Eye (tissue), 1 donor: ENCODE measurements around the gene ATF6.
"Not testable (repeated sequence)": the region's sequence is repeated elsewhere in the genome, so short reads cannot be mapped to it uniquely, and the experiment has no call there.

Experiments used
- DNase-seq: peaks from one replicate; pipeline ENCODE4 v3.0.0-alpha.2; 2015

The ATF6 gene, protein sequence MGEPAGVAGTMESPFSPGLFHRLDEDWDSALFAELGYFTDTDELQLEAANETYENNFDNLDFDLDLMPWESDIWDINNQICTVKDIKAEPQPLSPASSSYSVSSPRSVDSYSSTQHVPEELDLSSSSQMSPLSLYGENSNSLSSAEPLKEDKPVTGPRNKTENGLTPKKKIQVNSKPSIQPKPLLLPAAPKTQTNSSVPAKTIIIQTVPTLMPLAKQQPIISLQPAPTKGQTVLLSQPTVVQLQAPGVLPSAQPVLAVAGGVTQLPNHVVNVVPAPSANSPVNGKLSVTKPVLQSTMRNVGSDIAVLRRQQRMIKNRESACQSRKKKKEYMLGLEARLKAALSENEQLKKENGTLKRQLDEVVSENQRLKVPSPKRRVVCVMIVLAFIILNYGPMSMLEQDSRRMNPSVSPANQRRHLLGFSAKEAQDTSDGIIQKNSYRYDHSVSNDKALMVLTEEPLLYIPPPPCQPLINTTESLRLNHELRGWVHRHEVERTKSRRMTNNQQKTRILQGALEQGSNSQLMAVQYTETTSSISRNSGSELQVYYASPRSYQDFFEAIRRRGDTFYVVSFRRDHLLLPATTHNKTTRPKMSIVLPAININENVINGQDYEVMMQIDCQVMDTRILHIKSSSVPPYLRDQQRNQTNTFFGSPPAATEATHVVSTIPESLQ

DNA sequence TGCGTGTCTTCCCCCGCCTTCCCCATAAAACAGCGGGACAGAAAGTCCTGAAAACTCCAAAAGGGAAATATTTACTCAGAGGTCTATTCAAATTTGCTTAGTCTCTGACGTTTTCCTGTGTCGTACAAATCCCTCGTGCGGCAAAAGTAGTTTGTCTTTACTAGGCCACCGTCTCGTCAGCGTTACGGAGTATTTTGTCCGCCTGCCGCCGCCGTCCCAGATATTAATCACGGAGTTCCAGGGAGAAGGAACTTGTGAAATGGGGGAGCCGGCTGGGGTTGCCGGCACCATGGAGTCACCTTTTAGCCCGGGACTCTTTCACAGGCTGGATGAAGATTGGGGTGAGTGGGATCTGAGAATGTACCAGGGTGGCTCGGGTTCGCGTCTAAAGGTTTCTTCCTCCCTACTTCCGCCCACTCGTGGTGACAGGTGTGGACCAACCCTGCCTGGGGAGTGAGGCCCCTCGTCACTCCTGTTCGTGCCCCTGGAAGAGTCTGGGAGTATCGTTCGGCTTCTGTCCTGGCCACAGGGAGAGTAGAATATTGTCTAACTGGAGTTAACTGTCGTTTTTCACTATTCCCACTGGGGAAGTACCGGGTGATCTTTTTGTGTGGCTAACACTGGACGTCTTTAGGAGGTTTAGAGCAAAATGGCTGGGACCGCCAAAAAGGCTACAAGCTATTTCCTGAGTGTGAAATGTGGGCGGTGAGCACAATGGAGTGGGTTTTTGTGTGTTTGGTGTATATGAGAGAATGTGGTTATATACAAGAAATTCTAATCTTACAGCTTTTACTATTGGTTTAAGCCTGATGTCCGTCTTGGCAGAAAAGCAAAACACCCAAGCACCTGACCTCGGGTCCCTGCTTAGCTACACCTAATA, at the start of gene ATF6:
ATF6 (plus strand) TSS at position 219 of the 880 bp plus-strand sequence; CDS start at position 260, 41 bp downstream.
- peak; percentile 96 for DNase-seq

DNA sequence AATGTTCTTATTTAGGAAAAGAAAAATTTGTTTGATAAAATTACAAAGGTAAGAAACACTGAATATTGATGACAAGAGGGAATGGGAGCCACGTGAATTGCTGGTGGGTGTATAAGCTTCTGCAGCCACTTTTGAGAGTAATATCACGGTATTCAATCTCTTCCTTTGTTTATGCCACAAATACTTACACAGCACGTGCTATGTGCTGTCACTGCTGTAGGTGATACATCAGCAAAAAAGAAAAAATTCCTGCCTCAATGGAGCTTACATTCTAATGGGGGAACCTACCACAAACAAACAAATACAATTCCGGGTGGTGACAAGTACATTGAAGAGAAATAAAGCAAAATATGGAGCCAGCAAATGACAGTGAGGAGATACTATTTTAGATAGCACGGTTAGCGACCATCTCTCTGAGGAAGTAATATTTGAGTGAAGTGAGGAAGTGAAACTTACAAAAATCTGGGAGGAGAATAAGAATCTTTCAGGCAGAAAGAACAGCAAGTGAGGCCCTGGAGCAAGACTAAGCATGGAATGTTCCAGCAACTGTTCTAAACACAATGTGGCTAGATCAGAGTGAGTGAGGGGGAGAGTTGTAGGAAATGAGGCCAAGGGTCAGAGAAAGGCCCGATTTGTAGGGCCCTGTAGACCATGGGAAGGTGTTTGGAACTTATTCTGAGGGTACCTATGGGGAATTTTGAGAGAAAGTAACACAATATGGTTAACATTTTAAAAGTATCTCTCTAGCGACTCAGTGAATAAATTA, 47.4 kb upstream of the ATF6 start:
- no peak for DNase-seq

DNA sequence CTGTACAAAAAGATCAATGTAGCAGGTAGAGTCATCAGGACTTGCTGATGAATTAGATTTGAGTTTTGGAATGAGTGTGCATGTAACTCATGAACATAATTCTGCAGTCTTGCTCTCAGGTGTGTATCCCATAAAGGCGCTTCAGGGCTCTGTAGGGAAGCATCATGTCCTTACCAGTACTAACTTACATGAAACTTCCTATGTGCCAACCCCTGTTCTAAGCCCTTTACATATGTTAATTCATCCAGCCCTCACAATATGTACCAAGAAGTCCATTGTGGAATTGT, 46.9 kb upstream of the ATF6 start:
- no peak for DNase-seq

DNA sequence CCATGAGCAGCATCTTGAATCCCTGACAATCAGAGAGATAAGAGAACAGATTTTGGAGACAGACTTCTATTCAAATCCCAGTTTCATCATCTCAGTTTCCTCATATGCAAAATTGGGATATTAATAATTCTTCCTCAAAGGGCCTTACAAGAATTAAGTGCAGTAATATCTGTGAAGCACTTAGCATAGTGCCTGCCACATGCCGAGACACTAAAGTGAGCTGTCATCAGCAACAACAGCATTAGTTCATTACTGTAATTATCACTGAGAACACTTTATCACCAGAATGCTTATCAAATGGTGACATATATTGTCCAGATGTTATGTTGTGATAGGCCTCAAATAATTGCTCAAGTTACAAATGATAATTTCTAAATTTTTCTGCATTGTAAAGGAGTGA, 45.7 kb upstream of the ATF6 start:
- DNase-seq, result no peak

DNA sequence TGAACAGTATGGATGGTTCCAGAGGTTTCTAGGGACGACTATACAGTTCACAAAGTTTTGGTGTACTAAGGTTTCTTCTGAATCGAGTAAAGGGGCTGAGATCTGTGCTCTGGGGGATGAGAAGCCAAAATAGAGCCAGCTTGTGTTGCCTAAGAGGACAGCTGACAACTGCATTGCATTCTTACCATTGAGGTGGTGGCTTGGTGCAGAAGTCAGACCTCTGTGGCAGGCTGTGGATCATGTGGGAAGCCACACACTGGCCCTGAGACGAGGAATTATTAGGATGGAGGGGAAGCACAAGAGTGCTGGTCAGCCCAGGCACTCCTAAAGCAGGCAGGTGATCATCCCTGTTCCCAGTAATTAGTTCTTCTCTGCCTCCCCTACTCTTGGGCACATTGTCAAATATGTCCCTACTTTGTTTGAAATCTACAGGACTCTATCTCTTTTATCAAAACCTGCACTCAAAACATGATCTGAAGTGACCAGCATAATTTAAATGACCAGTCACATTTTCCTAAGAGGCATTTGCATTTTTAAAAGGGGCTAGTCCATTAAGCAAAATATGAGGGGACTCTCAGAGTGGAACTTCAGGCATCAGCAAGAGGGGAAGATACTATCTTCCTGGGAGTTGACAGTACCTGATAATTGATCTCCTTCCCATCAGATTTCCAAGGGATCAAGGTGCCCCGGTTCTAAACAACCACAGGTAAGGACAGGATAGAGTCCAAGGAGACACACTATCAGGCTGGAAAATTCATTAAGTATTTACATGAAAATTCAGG, 45.0 kb upstream of the ATF6 start, which contains the start of gene FCRLB:
FCRLB (plus strand) TSS at position 589 of the 782 bp plus-strand sequence. CDS start 1,129 bp downstream, outside the sequence.
- DNase-seq, result no peak

DNA sequence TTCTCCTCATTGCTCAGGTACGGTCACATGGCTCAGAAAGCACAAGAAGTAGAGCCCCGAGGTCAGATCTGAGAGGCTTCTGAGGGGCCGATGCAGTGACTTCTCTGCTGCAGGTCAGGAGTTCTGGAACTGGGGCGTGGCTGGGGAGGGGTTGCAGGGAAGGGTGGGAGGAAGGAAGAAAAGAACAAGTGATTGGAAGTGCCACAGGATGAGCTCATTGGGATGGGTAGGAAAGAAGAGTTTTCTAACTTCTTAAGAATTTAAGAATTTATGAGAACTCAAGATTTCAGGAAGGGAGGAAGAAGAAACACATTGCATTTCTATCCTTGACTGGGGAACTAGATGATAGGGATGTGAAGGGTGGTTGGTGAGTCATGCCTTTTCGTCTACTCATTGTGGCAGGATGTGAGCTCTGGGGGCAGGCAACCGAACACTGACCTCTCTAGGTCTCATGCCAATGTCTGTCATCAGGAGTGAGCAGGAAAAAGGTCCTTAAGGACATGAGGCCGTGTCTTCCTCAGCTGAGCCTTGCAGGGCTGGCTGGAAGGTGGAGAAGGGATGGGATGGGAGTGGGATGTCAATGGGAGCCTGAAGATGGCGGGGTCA, 44.3 kb upstream of the ATF6 start:
- DNase-seq, result no peak

DNA sequence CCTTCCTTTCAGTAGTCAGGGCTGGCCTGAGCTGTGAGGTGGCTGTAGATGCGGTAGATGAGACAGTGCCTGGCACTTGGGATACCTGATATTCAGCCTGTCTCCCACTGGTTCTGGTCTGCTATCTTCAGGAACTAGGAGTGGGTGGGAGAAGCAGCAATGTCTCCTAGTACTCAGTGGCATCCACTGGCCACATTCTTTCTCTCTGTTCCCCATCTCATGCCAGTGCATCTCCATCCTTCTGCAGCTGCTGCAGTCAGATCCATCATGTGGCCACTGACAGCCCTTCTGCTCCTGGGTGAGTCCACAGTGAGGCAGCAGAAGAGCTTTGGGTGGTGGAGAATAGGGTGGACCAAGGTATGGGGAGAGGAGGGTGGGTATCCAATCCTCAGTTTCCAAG, 43.7 kb upstream of the ATF6 start:
- DNase-seq, result no peak

DNA sequence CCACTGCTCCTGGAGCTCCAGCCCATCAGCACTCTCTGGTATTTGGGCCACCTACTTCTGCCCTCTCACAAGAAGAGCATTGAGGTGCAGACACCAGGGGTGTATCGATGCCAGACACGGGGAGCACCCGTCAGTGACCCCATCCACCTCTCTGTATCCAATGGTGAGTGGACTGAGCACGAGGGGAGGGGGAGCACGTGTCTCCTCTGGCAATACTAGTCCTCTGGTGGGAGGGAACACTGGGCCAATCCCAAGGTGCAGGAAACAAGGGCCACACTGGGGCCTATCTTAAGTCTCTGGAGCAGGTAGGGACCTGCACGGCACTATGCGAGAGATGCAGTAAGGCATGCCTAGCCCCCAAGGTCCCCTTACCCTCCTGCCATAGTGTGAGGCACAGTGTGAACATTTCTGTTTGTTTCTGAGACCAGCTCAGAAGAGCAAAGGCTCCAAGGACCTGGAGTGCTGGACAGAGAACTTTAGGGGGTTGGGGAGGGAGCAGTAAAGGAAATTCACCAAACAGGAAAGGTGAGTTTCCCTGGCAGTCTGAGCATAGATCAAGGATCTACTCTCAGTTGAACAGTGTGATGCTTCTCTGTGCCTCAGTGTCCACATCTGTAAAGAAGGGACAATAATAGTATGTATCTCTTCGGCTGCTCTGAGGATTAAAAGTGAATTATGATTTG, 42.5 kb upstream of the ATF6 start:
- DNase-seq, result no peak

DNA sequence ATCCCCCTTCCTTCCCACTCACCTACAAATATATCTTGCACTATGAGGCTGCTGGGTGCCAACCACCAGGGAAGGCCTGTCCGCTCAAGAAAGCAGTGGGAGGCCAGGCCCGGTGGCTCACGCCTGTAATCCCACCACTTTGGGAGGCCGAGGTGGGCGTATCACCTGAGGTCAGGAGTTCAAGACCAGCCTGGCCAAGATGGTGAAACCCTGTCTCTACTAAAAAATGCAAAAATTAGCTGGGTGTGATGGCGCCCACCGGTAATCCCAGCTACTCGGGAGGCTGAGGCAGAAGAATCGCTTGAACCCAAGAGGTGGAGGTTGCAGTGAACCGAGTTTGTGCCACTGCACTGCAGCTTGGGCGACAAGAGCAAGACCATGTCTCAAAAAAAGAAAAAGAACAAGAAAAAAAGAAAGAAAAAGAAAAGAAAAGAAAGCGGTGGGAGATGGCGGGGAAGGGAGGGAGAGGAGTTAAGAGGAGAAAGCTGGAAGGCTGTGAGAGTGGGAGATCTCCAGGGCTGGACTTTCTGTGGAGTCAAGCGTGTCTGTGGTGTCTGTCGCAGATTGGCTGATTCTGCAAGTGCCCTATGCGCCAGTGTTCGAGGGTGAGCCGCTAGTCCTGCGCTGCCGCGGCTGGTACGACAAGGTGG, 40.7 kb upstream of the ATF6 start:
- not testable (repeated sequence) for DNase-seq

DNA sequence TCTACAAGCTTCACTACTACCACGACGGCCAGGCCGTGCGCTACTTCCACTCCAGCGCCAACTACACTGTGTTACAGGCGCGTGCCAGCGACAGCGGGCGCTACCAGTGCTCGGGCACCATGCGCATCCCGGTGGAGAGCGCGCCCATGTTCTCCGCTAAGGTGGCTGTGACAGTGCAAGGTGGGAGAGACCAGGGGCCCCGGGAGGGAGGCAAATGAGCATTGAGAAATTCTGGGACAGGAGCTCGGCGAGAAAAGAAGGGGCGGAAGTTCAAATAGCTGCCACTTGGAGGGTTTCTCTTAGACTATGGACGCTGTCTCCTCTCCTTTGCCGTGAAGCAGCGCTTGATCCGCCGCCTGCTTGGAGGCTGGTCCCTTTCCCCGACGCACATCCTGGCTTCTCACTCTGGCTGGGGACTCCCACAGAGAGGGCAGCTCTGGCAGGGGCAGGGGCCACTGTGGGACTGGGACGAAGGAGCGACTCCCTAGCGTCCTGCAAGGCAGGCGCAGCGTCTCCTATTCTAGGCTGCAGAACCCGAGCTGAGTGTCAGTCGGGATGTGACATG, 40.1 kb upstream of the ATF6 start:
- peak; percentile 86 for DNase-seq

DNA sequence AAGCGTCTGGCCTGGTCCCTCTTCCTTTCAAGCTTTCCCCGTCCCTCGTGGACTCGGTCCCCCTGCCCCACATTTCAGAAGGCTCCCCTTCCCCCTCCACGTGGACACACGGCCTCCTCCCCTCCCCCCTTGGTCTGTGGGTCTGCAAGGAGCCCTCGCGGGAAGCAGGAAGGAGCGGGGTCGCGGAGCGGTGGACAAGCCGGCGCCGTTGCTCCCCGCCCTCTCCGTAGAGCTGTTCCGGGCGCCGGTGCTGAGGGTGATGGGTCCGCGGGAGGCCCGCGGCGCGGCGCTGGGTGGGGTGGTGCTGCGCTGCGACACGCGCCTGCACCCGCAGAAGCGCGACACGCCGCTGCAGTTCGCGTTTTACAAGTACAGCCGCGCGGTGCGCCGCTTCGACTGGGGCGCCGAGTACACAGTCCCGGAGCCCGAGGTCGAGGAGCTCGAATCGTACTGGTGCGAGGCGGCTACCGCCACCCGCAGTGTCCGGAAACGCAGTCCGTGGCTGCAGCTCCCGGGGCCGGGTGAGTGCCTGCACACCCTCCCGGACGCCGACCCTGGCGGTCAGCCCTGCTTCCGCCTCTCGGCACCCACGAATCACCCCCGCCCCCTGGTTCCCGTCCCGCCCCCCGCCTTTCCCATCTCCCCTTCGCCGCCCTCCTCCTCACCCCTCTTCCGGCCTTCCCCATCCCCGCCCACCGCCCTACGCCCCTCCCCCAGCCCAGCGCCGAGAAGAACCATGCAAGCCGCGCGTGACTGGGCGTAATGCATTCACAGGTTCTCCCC, 39.5 kb upstream of the ATF6 start:
- DNase-seq, result peak; percentile 95

DNA sequence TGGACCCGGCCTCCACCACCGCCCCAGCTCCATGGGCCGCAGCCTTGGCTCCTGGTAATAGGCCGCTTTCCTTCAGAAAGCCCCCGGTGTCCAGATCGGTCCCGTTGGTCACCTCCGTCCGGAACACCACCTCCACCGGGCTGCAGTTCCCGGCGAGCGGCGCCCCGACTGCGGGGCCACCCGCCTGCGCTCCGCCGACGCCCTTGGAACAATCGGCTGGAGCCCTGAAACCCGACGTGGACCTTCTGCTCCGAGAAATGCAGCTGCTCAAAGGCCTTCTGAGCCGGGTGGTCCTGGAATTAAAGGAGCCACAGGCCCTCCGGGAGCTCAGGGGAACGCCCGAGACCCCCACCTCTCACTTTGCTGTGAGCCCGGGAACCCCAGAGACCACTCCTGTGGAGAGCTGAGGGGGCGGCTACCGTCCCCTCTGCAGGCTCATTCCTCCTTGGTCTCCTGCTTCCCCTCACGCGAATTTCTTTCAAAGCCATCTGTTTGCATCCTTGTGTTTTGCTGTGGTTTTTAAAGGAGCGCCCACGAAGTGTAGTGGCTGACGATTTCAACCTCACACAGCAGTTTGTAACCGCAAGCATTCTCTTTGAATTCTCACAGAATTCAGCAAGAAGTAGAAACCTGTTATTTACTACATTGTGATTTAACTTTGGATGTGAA, 38.7 kb upstream of the ATF6 start:
- DNase-seq, result no peak

DNA sequence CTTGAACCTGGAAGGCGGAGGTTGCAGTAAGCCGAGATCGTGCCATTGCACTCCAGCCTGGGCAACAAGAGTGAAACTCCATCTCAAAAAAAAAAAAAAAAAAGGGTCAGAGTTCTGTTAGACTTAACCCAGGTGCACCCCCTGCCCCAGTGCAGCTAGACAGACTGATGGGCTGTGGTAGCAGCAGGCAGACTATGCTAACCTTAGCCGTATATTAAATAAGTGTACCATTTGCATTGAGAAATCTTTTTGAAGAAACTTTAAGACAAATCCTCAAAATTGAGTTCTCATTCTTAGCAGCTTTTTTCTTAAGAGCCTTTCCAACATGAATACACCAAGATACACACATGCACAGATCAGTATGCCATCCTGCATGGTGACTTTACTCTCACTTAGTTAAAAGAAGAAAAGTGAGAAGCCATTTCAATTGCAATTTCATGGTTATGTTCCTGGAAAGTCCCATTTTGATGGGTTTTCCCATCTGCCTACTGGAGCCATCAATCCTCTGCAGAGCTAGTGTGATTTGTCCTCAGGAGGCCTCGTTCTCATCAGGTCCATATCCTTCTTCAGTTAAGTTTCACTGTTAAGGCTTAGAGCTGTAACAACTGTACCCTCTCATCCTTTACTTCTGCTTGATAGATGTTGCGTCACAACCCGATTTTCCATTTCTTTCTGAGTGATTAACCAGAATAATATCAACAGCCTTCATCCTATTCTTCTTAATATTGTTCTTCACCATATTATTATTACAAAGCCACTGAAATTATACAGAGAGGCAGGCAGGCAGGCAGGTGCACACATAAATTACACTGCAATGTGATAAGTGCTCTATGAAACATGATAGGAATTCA, 37.5 kb upstream of the ATF6 start:
- DNase-seq, result no peak

DNA sequence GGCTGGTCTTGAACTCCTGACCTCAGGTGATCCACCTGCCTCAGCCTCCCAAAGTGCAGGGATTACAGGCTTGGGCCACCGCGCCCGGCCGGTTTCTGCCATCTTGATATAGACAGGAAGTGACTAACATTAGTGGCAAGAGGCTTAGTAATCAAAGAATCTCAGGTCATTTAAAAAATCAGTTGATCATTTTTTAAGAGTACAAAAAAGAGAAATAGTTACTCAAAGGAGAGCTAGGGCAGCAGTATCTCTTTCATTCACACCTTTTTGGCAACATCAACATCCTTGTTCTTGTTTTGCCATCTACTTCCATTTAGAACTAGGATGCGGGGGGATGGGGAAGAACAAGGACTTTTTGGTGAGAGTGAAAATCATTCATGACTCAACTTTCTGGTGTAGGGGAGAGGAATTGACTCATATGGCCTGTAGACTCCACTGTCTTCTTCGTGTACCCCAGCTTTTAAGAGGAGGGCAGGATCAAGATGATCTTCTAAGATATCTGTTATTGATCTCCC, 36.0 kb upstream of the ATF6 start:
- DNase-seq, result no peak

DNA sequence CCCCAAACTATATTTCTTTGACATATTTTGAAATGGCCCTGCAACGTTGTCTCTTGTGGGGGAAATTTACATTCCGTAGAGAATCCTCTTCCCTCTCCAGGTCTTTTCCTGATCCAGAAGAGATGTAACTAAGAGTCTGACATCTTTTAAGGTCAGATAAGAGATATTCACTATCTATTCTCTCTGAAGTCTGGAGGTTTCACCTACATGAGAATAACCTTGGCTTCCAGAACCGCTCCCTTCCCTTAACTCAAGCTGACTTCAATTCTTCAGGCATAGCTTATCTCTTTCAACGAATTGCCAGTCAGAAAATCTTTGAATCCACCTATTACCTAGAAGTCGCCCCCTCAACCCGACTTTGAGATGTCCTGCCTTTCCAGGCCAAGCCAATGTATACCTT, 34.9 kb upstream of the ATF6 start:
- no peak for DNase-seq

DNA sequence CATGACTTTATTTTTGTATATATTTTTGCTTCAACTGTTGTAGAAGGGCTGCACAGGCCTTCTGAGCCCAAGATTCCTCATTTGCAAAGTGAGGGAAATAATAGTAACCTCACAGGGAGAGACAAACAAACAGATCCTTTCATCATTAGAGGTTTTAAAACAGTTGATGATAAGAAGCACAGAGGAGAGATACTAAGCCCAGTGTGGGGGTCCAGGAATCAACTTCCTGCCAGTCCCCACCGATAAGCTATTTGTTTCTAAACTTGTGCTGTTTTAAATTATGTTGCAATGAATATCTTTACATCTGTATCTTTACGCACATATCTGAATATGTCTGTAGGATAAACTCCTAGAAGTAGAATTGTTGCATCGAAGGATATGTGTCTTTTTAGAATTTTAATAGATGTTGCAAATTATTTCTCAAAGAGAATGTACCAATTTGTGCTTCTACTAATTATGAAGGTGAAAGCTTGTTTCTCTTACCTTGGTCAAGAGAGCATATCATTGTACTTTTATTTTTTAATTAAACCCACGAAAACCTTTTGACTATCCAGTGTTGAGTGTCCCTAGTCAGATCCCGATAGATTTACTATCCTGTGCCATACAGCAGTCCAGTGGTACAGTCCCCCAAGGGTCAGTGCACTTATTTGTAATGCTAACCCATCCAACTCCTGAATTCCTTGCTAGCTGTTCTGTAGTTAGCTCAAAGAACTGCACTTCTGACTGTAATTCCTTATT, 34.0 kb upstream of the ATF6 start:
- no peak for DNase-seq

DNA sequence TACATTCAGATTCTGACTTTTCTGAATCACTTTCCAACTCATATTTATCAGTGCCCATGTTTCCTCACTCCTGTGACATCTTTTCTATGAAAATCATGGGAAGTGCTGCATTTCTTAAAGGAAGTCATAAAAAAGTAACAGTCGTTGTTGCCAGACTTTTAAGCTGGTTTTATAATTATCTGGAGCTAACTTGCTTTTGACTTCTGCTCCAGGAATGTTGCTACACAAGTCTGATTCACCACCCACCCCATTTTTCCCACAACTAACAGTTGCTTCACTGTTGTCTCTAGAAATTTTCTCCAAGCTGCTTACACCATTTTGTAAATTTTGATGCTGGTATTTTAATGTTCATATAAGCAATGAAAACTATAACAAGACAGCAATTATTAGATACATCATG, 32.6 kb upstream of the ATF6 start:
- DNase-seq, result no peak
